ENCODE results near the gene EEF1AKMT4. TPM values are rescaled to one million over a fixed set of nuclear protein-coding genes. Genes with fewer than 3 reads are reported as not detected.
A peak's percentile ranks its signal among the peaks of the same experiment; 100 is the strongest.

The EEF1AKMT4 gene
- total RNA-seq, 3 donors from 2014 or later (not counting 1 experiment from before 2014, with no cell fraction given) = 0.73 to 0.80 (median 0.79) TPM

DNA sequence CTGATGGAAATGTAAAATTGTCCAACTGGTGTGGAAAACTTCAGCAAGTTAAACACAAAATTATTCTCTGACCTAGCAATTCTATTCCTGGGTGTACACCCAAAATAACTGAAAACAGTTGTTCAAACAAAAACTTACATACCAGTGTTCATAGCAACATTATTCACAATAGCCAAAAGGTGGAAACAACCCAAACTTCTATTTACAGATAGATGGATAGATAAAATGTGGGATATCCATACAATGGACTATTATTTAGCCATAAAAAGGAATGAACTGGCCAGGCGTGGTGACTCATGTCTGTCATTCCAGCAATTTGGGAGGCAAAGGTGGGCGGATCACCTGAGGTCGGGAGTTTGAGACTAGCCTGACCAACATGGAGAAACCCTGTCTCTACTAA is 27.0 kb upstream of the EEF1AKMT4 start:
- Mint-ChIP-seq H3K9me3 (no peaks in the 10 kb centered on the region), H3K27me3 (ENCODE audit: low read depth in 2 of 2) (peaks cover 18 to 27% of the 10 kb centered on the region in 2 donors), H3K36me3 (no peaks in the 10 kb centered on the region), H3K4me3 (no peak overlapping the region), H3K27ac (no peak overlapping the region), H3K4me1 (no peaks in the 10 kb centered on the region)
- WGBS (ENCODE audit: insufficient coverage) = 78% methylated on average over 1 of the region's 3 CpGs
- H3K27me3 ChIP-seq (ENCODE audit: control insufficient read depth, insufficient read depth, low read length) = no peaks in the 10 kb centered on the region
- no peaks in the 10 kb centered on the region for H3K4me1 ChIP-seq (ENCODE audit: control insufficient read depth, insufficient read depth, low read length)
- intact Hi-C loops (cut with micrococcal nuclease) = no loop called here
- no peaks in the 10 kb centered on the region for H3K9me3 ChIP-seq (ENCODE audit: control insufficient read depth, insufficient read depth, low read length)
- TF ChIP-seq, protein P1, sequence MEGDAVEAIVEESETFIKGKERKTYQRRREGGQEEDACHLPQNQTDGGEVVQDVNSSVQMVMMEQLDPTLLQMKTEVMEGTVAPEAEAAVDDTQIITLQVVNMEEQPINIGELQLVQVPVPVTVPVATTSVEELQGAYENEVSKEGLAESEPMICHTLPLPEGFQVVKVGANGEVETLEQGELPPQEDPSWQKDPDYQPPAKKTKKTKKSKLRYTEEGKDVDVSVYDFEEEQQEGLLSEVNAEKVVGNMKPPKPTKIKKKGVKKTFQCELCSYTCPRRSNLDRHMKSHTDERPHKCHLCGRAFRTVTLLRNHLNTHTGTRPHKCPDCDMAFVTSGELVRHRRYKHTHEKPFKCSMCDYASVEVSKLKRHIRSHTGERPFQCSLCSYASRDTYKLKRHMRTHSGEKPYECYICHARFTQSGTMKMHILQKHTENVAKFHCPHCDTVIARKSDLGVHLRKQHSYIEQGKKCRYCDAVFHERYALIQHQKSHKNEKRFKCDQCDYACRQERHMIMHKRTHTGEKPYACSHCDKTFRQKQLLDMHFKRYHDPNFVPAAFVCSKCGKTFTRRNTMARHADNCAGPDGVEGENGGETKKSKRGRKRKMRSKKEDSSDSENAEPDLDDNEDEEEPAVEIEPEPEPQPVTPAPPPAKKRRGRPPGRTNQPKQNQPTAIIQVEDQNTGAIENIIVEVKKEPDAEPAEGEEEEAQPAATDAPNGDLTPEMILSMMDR (IDR thresholded peaks at IDR 0.05) = no peak
- no peak overlapping the region for H3K27ac ChIP-seq (ENCODE audit: low read length)
- H3K36me3 ChIP-seq (ENCODE audit: control insufficient read depth, insufficient read depth, low read length) = no peaks in the 10 kb centered on the region
- H3K4me3 ChIP-seq (ENCODE audit: low read length) = no peak overlapping the region
- DNase-seq (no peak), ATAC-seq (no peak)

DNA sequence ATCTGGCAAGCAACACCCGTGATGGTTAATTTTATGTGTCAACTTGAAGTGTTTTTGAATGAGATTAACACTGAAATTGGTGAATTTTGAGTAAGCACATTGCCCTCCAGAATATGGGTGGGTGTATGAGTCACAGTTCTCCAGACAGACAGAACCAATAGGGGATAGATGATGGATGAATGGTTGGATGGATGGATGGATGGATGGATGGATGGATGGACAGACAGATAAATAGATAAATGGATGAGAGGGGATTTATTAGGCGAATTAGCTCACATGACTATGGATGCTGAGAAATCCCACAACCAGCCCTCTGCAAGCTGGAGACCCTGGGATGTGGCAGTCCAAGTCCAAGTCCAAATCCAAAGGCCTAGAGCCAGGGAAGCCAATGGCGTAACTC is 25.5 kb upstream of the EEF1AKMT4 start:
- Histone ChIP-seq H3K4me3 (ENCODE audit: low read length) (no peak overlapping the region), H3K36me3 (ENCODE audit: control insufficient read depth, insufficient read depth, low read length) (no peaks in the 10 kb centered on the region), H3K9me3 (ENCODE audit: control insufficient read depth, insufficient read depth, low read length) (no peaks in the 10 kb centered on the region), H3K4me1 (ENCODE audit: control insufficient read depth, insufficient read depth, low read length) (peaks cover 3% of the 10 kb centered on the region), H3K27me3 (ENCODE audit: control insufficient read depth, insufficient read depth, low read length) (peaks cover 3% of the 10 kb centered on the region), H3K27ac (ENCODE audit: low read length) (no peak overlapping the region)
- H3K4me1 Mint-ChIP-seq = peaks cover 0 to 4% of the 10 kb centered on the region in 2 donors
- intact Hi-C loops (cut with micrococcal nuclease) = no loop called here
- no peaks in the 10 kb centered on the region for H3K36me3 Mint-ChIP-seq
- DNase-seq (no peak), ATAC-seq (no peak)
- no peak overlapping the region for H3K27ac Mint-ChIP-seq
- TF ChIP-seq, protein P1 (IDR thresholded peaks at IDR 0.05) = no peak
- WGBS (ENCODE audit: insufficient coverage) = 95% methylated on average over 3 of the region's 3 CpGs
- no peaks in the 10 kb centered on the region for H3K9me3 Mint-ChIP-seq
- H3K27me3 Mint-ChIP-seq (ENCODE audit: low read depth in 2 of 2) = peaks cover 18 to 33% of the 10 kb centered on the region in 2 donors
- no peak overlapping the region for H3K4me3 Mint-ChIP-seq

DNA sequence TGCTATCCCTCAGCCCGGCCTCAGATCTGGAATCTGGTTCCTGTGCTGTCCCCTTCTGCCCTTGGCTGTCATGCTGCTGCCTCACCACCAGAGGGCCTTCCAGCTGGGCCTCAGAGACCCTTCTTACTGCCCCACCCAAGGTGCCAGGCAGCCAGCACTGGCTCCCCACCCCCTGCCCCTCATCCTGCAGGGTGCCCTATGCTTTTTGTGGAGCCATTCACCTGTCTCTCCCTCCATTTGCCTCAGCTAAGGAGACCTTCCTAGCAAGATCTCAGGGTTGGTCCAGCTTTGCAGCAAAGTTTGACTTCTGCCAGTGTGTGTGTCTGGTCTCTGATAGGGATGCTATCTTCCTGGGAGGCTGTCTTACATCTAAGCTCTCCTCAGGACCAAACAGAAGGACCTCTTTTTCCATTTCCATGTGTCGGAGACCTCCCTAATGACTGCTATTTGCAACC is 22.0 kb upstream of the EEF1AKMT4 start:
- H3K4me1 ChIP-seq (ENCODE audit: control insufficient read depth, insufficient read depth, low read length) = peaks cover 19% of the 10 kb centered on the region
- no peaks in the 10 kb centered on the region for H3K9me3 Mint-ChIP-seq
- TF ChIP-seq, protein P1 (IDR thresholded peaks at IDR 0.05) = peak; percentile 89
- no peaks in the 10 kb centered on the region for H3K36me3 ChIP-seq (ENCODE audit: control insufficient read depth, insufficient read depth, low read length)
- no peak overlapping the region for H3K27ac ChIP-seq (ENCODE audit: low read length)
- no peak overlapping the region for H3K4me3 ChIP-seq (ENCODE audit: low read length)
- H3K4me1 Mint-ChIP-seq = peaks cover 10 to 13% of the 10 kb centered on the region in 2 donors
- peak; percentile 36 to 78 for DNase-seq
- H3K27me3 ChIP-seq (ENCODE audit: control insufficient read depth, insufficient read depth, low read length) = peaks cover 20% of the 10 kb centered on the region
- H3K36me3 Mint-ChIP-seq = peaks cover 7% of the 10 kb centered on the region
- 53% methylated on average over 2 of the region's 2 CpGs for WGBS (ENCODE audit: insufficient coverage)
- intact Hi-C loops (cut with micrococcal nuclease) = loop anchor here (1.0 to 2.0 kb wide), 2 partner anchors 23 to 61 kb away; no protein-coding TSS in a partner anchor
- no peaks in the 10 kb centered on the region for H3K9me3 ChIP-seq (ENCODE audit: control insufficient read depth, insufficient read depth, low read length)
- H3K4me3 Mint-ChIP-seq = peak overlapping the region; percentile 0
- peaks cover 34 to 48% of the 10 kb centered on the region in 2 donors for H3K27me3 Mint-ChIP-seq (ENCODE audit: low read depth in 2 of 2)
- peak; percentile 43 to 45 (median 44) for ATAC-seq
- H3K27ac Mint-ChIP-seq = no peak overlapping the region
